Left lung (tissue), 14 donors: ENCODE results near the gene LCE3E. TPM values are rescaled to one million over a fixed set of nuclear protein-coding genes. Genes with fewer than 3 reads are reported as not detected.

Experiments
- ATAC-seq: fragments of 200-7000 bp; cut with Tn5 transposase; one replicate; pipeline ENCODE4 v1.9.1; 2020; ENCODE audit warnings: moderate library complexity
- DNase-seq, 4 donors: peaks; one replicate each; pipeline ENCODE4 v3.0.0-alpha.2; 2013 to 2020
- H3K27ac ChIP-seq, 2 donors: fragments of 200-600 bp; sonication (generic) in 1 of 2; one replicate each; pipeline versions ENCODE4 v1.5.0 to v1.8.0; 2020 to 2021
- H3K27me3 ChIP-seq, 2 donors: fragments of 200-600 bp; sonication (generic) in 1 of 2; one replicate each; pipeline versions ENCODE4 v1.5.0 to v1.8.0; 2020 to 2021
- H3K36me3 ChIP-seq, 2 donors: fragments of 200-600 bp; sonication (generic) in 1 of 2; one replicate each; pipeline versions ENCODE4 v1.5.0 to v1.8.0; 2020 to 2021
- H3K4me1 ChIP-seq, 2 donors: fragments of 200-600 bp; one replicate each; pipeline ENCODE4 v1.8.0; 2021
- H3K4me3 ChIP-seq, 2 donors: fragments of 200-600 bp; sonication (generic) in 1 of 2; one replicate each; pipeline versions ENCODE4 v1.5.0 to v1.8.0; 2020 to 2021; ENCODE audit warnings: mild to moderate bottlenecking in 1 of 2
- H3K9me3 ChIP-seq, 2 donors: fragments of 200-600 bp; sonication (generic) in 1 of 2; one replicate each; pipeline versions ENCODE4 v1.5.0 to v1.8.0; 2020 to 2021
- CTCF ChIP-seq, 2 donors: fragments of 200-600 bp; sonication (generic) in 1 of 2; IDR thresholded peaks; one replicate each; pipeline versions ENCODE4 v1.5.0 to v1.8.0; 2021; ENCODE audit warnings: antibody characterized with exemption in 2 of 2
- intact Hi-C, 2 donors: fragments of 100-400 bp; cut with DNase I; formaldehyde crosslinking; loops; one replicate each; pipeline versions ENCODE4 v1.11.2 to v1.14.2; 2022
- long read RNA-seq, 12 donors: library from polyadenylated mRNA in 2 of 12; unstranded in 2 of 12; transcript quantifications; one replicate each; pipeline ENCODE4 v2.0.0 and lab custom pipeline, GENCODE V29; 2019 to 2026
- polyA plus RNA-seq, 6 donors: library from polyadenylated mRNA; unstranded; fragments of 120-200 nt; gene quantifications; one replicate each; pipeline ENCODE4 v1.2.1, GENCODE V29; 2013; ENCODE audit not compliant: insufficient read length in 6 of 6
- total RNA-seq, 2 donors: library from RNA; stranded (reverse); fragmentation: NEBNext Ultra II Directional; extraction: Animal tissue kit (Norgen Biotek cat#: 25700); gene quantifications; one replicate each; pipeline ENCODE4 v1.2.1, GENCODE V29; 2021
- donor health status: DM: no; HTN: yes; CAD: no.
- donor health status: DM: no; HTN: no; CAD: no.

Gene LCE3E
- total RNA-seq, result not detected
- not detected for polyA plus RNA-seq
- long read RNA-seq, donor 1, result 0 reads
- long read RNA-seq, donor 2, result 0 reads
- long read RNA-seq, donor 3, result 0 reads
- long read RNA-seq, donor 4, result 0 reads
- long read RNA-seq, donor 5, result 0 reads
- long read RNA-seq, donor 6, result 0 reads
- long read RNA-seq, donor 7, result 0 reads
- long read RNA-seq, donor 8, result 0 reads
- long read RNA-seq, donor 9, result 0 reads
- long read RNA-seq, donor 10, result 0 reads
- long read RNA-seq, donor 11, result 0 reads
- long read RNA-seq, donor 12, result 0 reads

- DNase-seq, result no peak
Observed at GRCh38 chr1:152566681-152567080, at the start of gene LCE3E. Gene LCE3E, minus strand, starts transcription at chr1:152566780. Its CDS starts 572 bp downstream, at chr1:152566208.

GRCh38 chr1:152613511-152613910, 46.9 kb upstream of the LCE3E start, which contains the start of gene LCE3B:
Gene LCE3B, plus strand, starts transcription at chr1:152613811. Its CDS starts 0 bp downstream, at chr1:152613811.
- H3K9me3 ChIP-seq, result peaks cover 0 to 11% of the 10 kb centered on the region in 2 donors
- no peaks in the 10 kb centered on the region for H3K36me3 ChIP-seq
- no peaks in the 10 kb centered on the region for H3K4me1 ChIP-seq
- intact Hi-C loops, result no loop called here
- TF ChIP-seq CTCF (IDR thresholded peaks at IDR 0.05), result no peak
- ATAC-seq (no peak), DNase-seq (no peak)
- no peak within 1 kb of the TSS for H3K27ac ChIP-seq
- H3K4me3 ChIP-seq, result no peak within 1 kb of the TSS
- no peaks in the 10 kb centered on the region for H3K27me3 ChIP-seq

More at GRCh38 chr1:152566681-152567080, at the start of gene LCE3E:
- Histone ChIP-seq H3K9me3 (peaks cover 0 to 12% of the 10 kb centered on the region in 2 donors), H3K27ac (no peak within 1 kb of the TSS), H3K4me3 (no peak within 1 kb of the TSS), H3K27me3 (no peaks in the 10 kb centered on the region), H3K36me3 (no peaks in the 10 kb centered on the region), H3K4me1 (no peaks in the 10 kb centered on the region)
- intact Hi-C loops, result no loop called here
- TF ChIP-seq CTCF (IDR thresholded peaks at IDR 0.05), result no peak
- ATAC-seq, result no peak

GRCh38 chr1:152599934-152600333, 33.4 kb upstream of the LCE3E start, which contains the start of gene LCE3C:
Gene LCE3C, plus strand, starts transcription at chr1:152600234. Its CDS starts 498 bp downstream, at chr1:152600732.
- Histone ChIP-seq H3K27ac (no peak within 1 kb of the TSS), H3K36me3 (no peaks in the 10 kb centered on the region), H3K4me1 (no peaks in the 10 kb centered on the region), H3K27me3 (no peaks in the 10 kb centered on the region), H3K9me3 (no peaks in the 10 kb centered on the region), H3K4me3 (no peak within 1 kb of the TSS)
- TF ChIP-seq CTCF (IDR thresholded peaks at IDR 0.05), result no peak
- DNase-seq, result no peak
- no peak for ATAC-seq
- intact Hi-C loops, result no loop called here

- ATAC-seq (no peak), DNase-seq (no peak)
- no peak overlapping the region for H3K4me3 ChIP-seq
- no peak overlapping the region for H3K27ac ChIP-seq
- intact Hi-C loops, result no loop called here
- no peaks in the 10 kb centered on the region for H3K36me3 ChIP-seq
- H3K9me3 ChIP-seq, result no peaks in the 10 kb centered on the region
- H3K27me3 ChIP-seq, result no peaks in the 10 kb centered on the region
- no peak for TF ChIP-seq CTCF (IDR thresholded peaks at IDR 0.05)
- no peaks in the 10 kb centered on the region for H3K4me1 ChIP-seq
Observed at GRCh38 chr1:152596986-152597385, 30.4 kb upstream of the LCE3E start.

GRCh38 chr1:152585586-152585985, 19.0 kb upstream of the LCE3E start:
- Histone ChIP-seq H3K36me3 (no peaks in the 10 kb centered on the region), H3K9me3 (no peaks in the 10 kb centered on the region), H3K27me3 (no peaks in the 10 kb centered on the region), H3K4me1 (no peaks in the 10 kb centered on the region), H3K4me3 (no peak overlapping the region), H3K27ac (no peak overlapping the region)
- intact Hi-C loops, result no loop called here
- TF ChIP-seq CTCF (IDR thresholded peaks at IDR 0.05), result no peak
- ATAC-seq, result no peak
- DNase-seq, result no peak
